ENCODE data around the gene MBP. TPM values are rescaled to one million over a fixed set of nuclear protein-coding genes. Genes with fewer than 3 reads are reported as not detected.
A peak's percentile ranks its signal among the peaks of the same experiment; 100 is the strongest.

MBP gene
- total RNA-seq, 2 experiments from 2014 or later = 38.9 to 40.4 TPM

DNA sequence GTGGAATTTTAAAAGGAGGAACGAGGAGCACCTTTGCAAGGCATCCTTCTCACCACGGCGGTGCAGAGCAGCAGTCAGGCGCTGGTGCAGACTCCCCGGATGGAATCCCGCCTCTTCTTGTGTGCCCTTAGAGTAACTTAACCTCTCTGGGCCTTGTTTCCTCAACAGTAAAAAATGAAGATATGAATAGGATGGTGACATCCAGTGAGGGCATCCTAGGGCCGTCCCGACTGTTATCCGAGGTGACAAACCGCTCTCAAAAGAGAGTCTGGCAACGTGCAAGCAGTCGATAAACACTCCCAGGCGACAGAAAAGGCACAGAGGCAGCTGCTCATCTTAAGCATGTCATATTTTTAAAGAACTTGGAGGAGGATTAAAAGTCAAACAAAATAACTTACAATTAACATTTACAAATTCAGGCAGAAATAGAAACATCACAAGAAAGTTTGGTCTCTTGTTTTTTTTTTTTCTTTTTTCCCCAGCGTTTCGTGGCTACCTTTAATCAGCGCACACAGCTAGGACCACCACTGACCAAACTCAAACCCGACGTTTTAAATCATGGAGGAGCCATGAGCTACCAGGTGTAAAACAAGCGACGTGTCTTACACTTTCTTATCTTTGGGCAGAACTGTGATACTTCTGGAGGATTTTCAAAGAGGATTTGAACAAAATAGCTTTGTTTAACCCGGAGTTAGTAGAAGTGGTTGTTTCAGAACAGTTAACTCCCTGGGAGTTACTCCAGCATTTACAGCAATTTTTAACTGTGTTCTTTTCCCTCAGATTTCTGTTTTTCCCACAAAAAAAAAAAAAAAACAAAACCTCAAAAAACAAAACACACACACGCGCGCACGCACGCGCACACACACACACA is 2.1 kb downstream of the MBP start:
- no peaks in the 10 kb centered on the region for H3K9me3 Mint-ChIP-seq
- peak overlapping the region; percentile 96 for H3K4me3 Mint-ChIP-seq
- H3K4me1 Mint-ChIP-seq (ENCODE audit: low read depth) = peaks cover 64% of the 10 kb centered on the region
- intact Hi-C loops (cut with micrococcal nuclease) = loop anchor here (1.0 to 2.0 kb wide), 3 partner anchors 63 to 78 kb away; no protein-coding TSS in a partner anchor
- no peaks in the 10 kb centered on the region for H3K27me3 Mint-ChIP-seq
- POLR2A ChIA-PET = interaction anchor here (1.0 to 4.1 kb wide), 10 partner anchors 9 to 80 kb away, joined by 3 to 25 read pairs (median 6); no protein-coding TSS in a partner anchor
- CTCF ChIA-PET = interaction anchor here (0.7 to 2.6 kb wide), 12 partner anchors 9 to 130 kb away, joined by 3 to 14 read pairs (median 4); no protein-coding TSS in a partner anchor
- DNase-seq = peak; percentile 53
- H3K36me3 Mint-ChIP-seq = peaks cover 30% of the 10 kb centered on the region
- peak overlapping the region; percentile 93 for H3K27ac Mint-ChIP-seq

DNA sequence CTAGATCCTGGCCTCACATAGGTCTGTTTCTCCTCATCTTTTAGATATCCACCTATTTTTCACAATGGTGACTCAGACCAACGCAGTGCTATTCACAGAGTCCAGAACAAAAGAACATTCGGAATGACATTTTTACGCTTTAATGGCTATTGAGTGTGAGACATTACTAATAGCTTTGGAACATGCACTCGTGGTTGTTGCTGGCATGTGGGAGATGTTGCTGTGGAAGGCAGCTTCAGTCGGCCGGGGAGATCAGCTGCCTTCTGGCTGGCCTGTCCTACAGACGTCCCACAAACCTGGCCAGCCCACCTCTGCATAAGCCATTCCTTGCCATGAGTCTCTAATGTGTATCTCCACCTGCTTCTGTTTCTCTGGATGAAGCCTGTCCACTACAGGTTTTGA is 3.4 kb downstream of the MBP start:
- Mint-ChIP-seq H3K27ac (peak overlapping the region; percentile 93), H3K4me3 (peak overlapping the region; percentile 96), H3K9me3 (no peaks in the 10 kb centered on the region), H3K36me3 (peaks cover 30% of the 10 kb centered on the region), H3K27me3 (no peaks in the 10 kb centered on the region), H3K4me1 (ENCODE audit: low read depth) (peaks cover 70% of the 10 kb centered on the region)
- POLR2A ChIA-PET = interaction anchor here (0.8 to 1.3 kb wide), 5 partner anchors 21 to 75 kb away, joined by 3 to 4 read pairs (median 3); no protein-coding TSS in a partner anchor
- CTCF ChIA-PET = interaction anchor here (2.6 kb wide), 2 partner anchors 7 to 24 kb away, joined by 10 to 14 read pairs; no protein-coding TSS in a partner anchor
- no peak for DNase-seq
- intact Hi-C loops (cut with micrococcal nuclease) = no loop called here

DNA sequence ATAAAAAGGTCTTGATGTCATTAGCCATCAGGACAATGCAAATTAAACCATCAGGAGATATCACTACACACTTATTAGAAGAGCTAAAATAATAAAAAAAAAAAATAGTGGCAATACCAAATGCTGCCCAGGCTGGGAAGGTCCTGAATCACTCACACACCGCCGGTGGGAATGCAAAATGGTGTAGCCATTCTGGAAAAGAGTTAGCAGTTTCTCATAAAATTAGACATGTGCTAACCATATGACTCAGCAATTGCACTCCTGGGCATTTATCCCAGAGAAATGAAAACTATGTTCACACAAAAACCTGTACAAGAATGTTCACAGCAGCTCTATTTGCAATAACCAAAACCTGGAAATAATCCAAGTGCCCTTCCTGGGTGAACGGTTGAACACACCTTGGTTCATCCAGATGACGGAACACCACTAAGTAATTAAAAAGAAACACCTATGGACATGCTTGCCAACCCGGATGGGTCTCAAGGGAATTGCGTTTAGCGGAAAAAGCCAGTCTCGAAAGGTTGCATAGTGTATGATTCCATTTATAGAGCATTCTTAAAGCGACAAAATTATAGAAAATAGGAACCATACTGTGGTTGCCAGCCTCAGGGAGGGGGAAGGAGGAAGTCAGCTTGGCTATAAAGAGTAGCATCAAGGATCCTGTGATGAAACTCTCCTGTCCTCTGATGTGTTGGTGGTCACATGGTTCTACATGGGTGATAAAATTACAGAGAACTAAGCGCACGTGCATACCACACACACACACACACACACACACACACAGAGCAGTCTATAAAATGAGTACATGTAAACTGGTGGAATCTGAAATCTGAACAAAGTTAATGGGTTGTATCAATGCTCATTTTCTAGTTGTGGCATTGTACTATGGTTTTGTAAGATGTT is 4.6 kb downstream of the MBP start:
- Mint-ChIP-seq H3K36me3 (peaks cover 30% of the 10 kb centered on the region), H3K4me1 (ENCODE audit: low read depth) (peaks cover 72% of the 10 kb centered on the region), H3K27me3 (no peaks in the 10 kb centered on the region), H3K4me3 (peak overlapping the region; percentile 33), H3K27ac (peak overlapping the region; percentile 67), H3K9me3 (no peaks in the 10 kb centered on the region)
- ChIA-PET CTCF (interaction anchor here (0.7 kb wide), 1 partner anchor 23 kb away, joined by 3 read pairs; no protein-coding TSS in a partner anchor), POLR2A (interaction anchor here (0.6 to 1.1 kb wide), 2 partner anchors 59 to 75 kb away, joined by 4 read pairs; no protein-coding TSS in a partner anchor)
- intact Hi-C loops (cut with micrococcal nuclease) = no loop called here
- DNase-seq = peak; percentile 59

DNA sequence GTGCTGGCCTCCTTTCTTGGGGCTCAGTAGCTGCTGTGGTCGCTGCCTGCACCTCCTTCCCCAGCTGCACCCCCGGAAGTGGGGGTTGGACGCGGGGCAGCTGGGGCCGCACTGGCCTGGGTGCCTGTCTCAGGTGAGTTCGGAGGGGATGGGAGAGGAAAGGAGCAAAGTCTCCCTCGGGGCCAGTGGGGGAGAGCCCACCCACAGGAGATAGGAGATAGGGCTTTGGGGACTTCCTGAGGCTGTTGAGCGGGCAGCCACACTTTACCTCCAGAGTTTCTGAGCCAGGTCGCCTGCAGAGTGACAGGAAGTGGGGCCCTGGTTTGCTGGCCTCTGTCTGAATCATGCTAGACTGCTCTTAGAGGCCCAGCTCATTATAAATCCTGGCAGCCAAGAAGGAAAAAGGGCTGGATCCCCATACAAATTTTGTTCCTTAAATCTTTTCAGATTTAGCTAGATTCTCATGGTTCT is 8.1 kb downstream of the MBP start:
- peak overlapping the region; percentile 75 for H3K4me3 Mint-ChIP-seq
- H3K4me1 Mint-ChIP-seq (ENCODE audit: low read depth) = peaks cover 93% of the 10 kb centered on the region
- H3K27me3 Mint-ChIP-seq = no peaks in the 10 kb centered on the region
- no peaks in the 10 kb centered on the region for H3K9me3 Mint-ChIP-seq
- peaks cover 20% of the 10 kb centered on the region for H3K36me3 Mint-ChIP-seq
- peak overlapping the region; percentile 93 for H3K27ac Mint-ChIP-seq
- POLR2A ChIA-PET = interaction anchor here (0.9 to 2.8 kb wide), 8 partner anchors 8 to 61 kb away, joined by 3 to 20 read pairs (median 10); partner anchors contain the start of gene MBP
- intact Hi-C loops (cut with micrococcal nuclease) = loop anchor here (1.0 kb wide), 3 partner anchors 8 to 57 kb away; partner anchors contain the start of gene MBP
- CTCF ChIA-PET = interaction anchor here (0.6 to 5.0 kb wide), 8 partner anchors 15 to 139 kb away, joined by 3 to 36 read pairs (median 6); no protein-coding TSS in a partner anchor
- peak; percentile 80 for DNase-seq

DNA sequence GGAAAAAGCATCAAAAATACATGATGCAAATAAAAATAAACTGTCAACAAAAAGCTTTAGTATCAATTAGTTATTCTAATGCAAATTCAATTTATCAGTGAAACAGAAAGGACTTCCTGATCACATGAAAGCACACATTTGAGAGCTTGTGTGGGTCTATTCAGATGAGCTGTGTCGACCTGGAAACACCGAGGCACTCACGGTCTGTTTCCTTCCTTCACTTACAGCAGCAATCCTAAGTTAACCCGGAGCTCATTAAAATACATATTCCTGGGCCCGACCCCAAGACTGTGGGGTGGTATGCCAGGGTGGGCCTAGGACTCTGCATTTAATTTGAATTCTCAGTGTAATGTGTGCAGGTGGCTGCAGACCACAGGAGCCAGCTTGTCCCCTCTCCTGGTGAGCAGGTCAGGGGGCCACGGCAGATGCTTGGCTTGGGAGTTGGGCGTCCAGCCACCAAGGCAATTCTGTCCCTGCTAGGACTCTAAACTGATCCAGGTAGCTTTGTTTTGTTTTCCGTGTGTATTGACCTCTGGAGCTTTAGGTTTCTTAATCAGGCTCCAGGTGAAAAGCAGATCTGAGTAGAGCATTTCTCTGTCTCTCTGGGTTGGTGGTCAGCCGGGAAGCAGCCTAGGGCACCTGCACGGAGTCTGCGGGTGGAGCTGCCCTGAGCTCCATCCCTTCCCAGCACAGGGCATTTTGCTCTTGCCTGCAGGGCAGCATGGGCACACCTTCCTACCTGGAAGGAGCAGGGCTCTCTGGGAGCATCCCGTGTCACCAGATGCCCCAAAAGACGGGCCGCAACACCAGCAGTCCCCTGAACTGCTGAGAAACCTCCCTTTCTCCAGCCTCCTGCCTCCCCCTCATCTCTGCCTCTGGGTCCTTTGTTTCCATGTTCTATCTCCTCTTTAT is 9.0 kb downstream of the MBP start:
- H3K9me3 Mint-ChIP-seq = no peaks in the 10 kb centered on the region
- H3K27ac Mint-ChIP-seq = peak overlapping the region; percentile 93
- H3K4me1 Mint-ChIP-seq (ENCODE audit: low read depth) = peaks cover 92% of the 10 kb centered on the region
- peak overlapping the region; percentile 75 for H3K4me3 Mint-ChIP-seq
- H3K36me3 Mint-ChIP-seq = peaks cover 19% of the 10 kb centered on the region
- POLR2A ChIA-PET = interaction anchor here (0.9 to 2.8 kb wide), 8 partner anchors 8 to 60 kb away, joined by 3 to 20 read pairs (median 10); partner anchors contain the start of gene MBP
- CTCF ChIA-PET = interaction anchor here (0.8 to 5.0 kb wide), 9 partner anchors 14 to 321 kb away, joined by 3 to 36 read pairs (median 6); no protein-coding TSS in a partner anchor
- H3K27me3 Mint-ChIP-seq = no peaks in the 10 kb centered on the region
- intact Hi-C loops (cut with micrococcal nuclease) = loop anchor here (1.0 kb wide), 4 partner anchors 9 to 56 kb away; partner anchors contain the start of gene MBP
- peak; percentile 30 for DNase-seq

DNA sequence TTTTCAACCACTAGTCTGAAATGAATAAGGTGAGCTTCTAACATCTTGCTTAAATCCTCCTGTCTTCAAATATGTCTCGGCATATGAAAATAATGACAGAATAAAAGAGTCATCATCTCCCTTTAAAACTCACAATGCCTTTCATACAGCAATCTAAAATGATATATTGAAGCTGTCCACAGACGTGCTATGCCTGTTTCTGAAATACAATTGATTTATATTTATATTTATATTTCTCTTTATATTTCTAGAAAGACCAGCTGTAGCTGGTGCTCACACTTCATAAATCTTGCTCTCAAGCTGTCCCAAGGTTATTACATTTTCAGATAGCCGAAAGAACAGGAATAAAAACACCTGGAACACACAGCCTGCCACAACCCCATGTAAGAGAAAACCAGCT is 11.1 kb downstream of the MBP start:
- ChIA-PET POLR2A (interaction anchor here (1.1 to 1.6 kb wide), 3 partner anchors 9 to 11 kb away, joined by 6 to 8 read pairs (median 6); partner anchors contain the start of gene MBP), CTCF (interaction anchor here (0.7 to 5.0 kb wide), 8 partner anchors 9 to 121 kb away, joined by 3 to 36 read pairs (median 9); no protein-coding TSS in a partner anchor)
- Mint-ChIP-seq H3K9me3 (no peaks in the 10 kb centered on the region), H3K4me3 (no peak overlapping the region), H3K4me1 (ENCODE audit: low read depth) (peaks cover 84% of the 10 kb centered on the region), H3K36me3 (peaks cover 12% of the 10 kb centered on the region), H3K27ac (peak overlapping the region; percentile 52), H3K27me3 (no peaks in the 10 kb centered on the region)
- no peak for DNase-seq
- intact Hi-C loops (cut with micrococcal nuclease) = no loop called here

DNA sequence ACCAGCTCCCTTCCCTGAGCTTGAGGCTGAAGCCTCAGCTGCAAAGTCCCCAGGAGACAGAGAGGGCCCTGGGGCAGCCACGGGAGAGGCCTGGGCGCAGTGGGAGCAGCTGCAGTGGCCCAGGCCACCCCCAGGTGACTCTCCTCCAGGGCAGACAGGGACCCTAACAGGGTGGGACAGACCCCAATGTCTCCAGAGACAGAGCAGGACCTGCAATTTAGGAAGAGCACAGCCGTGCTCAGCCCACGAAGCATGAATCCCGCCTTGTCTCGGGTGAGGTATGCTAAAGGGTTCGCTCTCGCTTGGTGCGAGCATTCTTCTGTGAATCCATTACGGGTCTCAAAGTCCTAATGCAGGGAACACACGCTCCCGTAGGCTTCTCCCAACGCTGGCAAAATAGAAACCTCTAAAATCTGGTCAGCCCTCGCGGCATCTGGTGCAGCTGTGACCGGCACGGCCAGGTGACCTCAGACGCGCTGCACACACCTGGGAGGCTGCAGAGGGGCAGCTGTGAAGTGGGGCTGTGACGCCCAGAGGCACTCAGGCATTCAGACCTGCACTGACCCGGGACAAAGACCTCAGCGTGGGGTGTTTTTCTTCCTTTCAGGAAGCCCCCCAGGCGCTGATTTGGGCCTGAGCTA is 12.6 kb downstream of the MBP start:
- intact Hi-C loops (cut with micrococcal nuclease) = no loop called here
- ChIA-PET POLR2A (no interaction called here), CTCF (interaction anchor here (5.0 kb wide), 1 partner anchor 10 kb away, joined by 36 read pairs; no protein-coding TSS in a partner anchor)
- Mint-ChIP-seq H3K36me3 (peaks cover 20% of the 10 kb centered on the region), H3K27me3 (no peaks in the 10 kb centered on the region), H3K27ac (peak overlapping the region; percentile 44), H3K4me1 (ENCODE audit: low read depth) (peaks cover 79% of the 10 kb centered on the region), H3K4me3 (no peak overlapping the region), H3K9me3 (peaks cover 4% of the 10 kb centered on the region)
- DNase-seq = peak; percentile 5

DNA sequence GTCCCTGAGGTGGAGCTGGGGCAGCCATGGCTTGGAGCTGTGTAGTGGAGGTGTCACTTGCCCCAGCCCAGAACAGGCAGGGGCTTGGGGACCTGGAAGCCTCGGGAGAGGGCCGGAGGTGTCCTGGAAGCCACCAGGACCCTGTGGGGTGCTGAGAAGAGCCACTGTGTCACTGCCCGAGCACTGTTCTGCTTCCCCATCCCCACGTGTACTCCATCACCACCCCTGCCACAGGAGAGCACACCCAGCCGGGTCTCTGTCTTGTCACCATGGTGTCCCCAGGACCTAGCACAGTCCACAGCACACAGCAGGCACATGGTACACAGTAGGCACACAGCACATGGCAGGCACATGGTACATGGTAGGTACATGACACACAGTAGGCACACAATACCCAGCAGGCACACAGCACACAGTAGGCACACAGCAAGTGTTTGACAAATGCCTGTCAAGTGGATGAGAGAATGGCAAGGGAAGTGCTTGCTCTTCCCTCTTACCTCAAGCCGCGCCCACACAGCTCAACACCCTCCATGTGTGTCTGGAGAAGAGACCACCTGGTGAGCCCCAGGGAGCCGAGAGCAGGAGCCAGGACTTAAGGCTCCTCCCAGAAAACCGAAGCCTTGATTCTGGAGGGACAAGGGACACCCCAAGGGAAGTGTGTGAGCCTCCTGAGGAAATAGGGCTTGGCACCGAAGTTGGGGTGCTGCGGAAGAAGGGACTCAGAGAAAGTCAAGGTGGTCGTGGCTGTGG is 13.3 kb downstream of the MBP start:
- ChIA-PET POLR2A (no interaction called here), CTCF (no interaction called here)
- peaks cover 20% of the 10 kb centered on the region for H3K36me3 Mint-ChIP-seq
- intact Hi-C loops (cut with micrococcal nuclease) = no loop called here
- H3K4me1 Mint-ChIP-seq (ENCODE audit: low read depth) = peaks cover 79% of the 10 kb centered on the region
- DNase-seq = peak; percentile 7
- H3K27me3 Mint-ChIP-seq = no peaks in the 10 kb centered on the region
- H3K4me3 Mint-ChIP-seq = no peak overlapping the region
- H3K27ac Mint-ChIP-seq = peak overlapping the region; percentile 44
- peaks cover 4% of the 10 kb centered on the region for H3K9me3 Mint-ChIP-seq

DNA sequence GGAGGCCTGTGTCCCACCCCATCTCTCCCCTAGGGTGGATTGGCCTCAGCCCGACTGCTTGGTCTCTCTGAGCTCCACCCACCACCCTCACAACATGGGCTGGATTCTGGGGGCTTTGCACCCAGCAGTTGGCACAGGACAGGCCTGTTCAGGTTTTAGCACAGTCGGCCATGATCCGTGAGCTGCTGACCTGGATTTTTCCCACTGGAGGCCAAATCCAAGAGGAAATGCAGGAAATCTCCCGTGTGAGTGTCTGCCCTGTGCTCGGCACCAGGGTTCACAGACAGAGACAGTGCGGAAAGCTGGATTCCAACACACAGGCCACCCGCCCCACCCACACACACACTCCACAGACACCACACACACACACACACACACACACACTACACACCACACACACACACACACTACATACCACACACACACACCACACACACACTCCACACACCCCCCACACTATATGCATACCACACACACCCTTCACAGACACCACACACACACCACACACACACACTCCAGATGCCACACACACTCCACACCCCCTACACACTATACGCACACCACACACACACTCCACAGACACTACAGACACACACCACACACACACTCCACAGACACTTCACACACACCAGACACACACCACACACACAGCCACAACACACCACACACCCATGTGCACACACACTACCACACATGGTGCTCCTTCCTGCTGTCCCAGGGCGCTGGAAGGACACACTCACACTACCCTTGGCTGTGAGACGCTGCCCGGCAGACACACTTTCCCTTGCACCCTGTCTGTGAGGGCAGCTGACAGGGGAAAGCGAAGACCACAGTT is 14.1 kb downstream of the MBP start:
- intact Hi-C loops (cut with micrococcal nuclease) = no loop called here

More for the DNA sequence above, 14.1 kb downstream of the MBP start:
- peak overlapping the region; percentile 44 for H3K27ac Mint-ChIP-seq
- H3K36me3 Mint-ChIP-seq = peaks cover 23% of the 10 kb centered on the region
- CTCF ChIA-PET = no interaction called here
- peaks cover 75% of the 10 kb centered on the region for H3K4me1 Mint-ChIP-seq (ENCODE audit: low read depth)
- H3K27me3 Mint-ChIP-seq = no peaks in the 10 kb centered on the region
- peaks cover 4% of the 10 kb centered on the region for H3K9me3 Mint-ChIP-seq
- peak; percentile 6 for DNase-seq
- H3K4me3 Mint-ChIP-seq = no peak overlapping the region
- POLR2A ChIA-PET = no interaction called here

Measured in activated CD4-positive, alpha-beta memory T cell treated with anti-CD3 and anti-CD28 coated beads for 36 hours (primary cell).